Measurements from ENCODE around the gene KRT76.

DNA sequence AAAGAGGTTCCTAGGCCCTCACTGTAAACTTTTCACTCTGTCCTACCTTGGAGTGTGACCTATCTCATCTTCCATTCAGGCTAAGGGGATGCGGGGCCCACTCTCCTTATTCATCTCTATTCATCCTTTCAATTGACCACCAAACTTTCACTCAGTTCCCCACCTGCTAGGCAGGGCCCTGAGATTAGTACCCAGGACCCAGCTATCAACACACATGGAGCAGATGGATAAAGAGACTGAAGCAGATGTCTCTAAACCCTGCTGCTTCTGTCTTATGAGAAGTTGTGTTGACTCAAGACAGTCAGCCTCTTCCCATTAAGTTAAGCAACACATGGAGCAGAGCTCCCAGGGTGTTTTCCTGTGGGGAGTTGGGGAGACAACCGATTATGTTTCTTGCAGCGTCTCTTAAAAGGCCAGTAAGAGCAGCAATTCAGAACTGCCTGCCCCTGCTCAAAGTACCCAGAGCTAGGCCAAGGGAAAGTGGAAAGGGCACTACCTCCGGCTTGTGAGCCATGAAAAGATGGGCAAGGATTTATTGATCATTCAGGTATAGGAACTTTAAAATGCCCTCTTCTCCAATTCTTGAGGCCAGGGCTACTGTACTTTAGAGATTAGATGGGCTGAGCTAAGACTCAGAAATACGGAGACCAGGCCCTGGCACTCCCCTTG lies 10.7 kb downstream of the KRT76 start:
- TF ChIP-seq POLR2AphosphoS5 (IDR thresholded peaks at IDR 0.05; ENCODE audit: low read depth, low read length) (no peak), SIN3A (IDR thresholded peaks at IDR 0.05; ENCODE audit: borderline replicate concordance, insufficient read depth, low read length) (no peak), FOXP2 (optimal IDR thresholded peaks at IDR 0.05; ENCODE audit: borderline replicate concordance, extremely low read depth, extremely low read length, insufficient read depth) (no peak), REST (IDR thresholded peaks at IDR 0.05; ENCODE audit: insufficient read depth in 1 of 2, low read depth in 2 of 2, low read length in 2 of 2) (no peak)
